ENCODE data around the gene GSTP1. TPM values are rescaled to one million over a fixed set of nuclear protein-coding genes. Genes with fewer than 3 reads are reported as not detected.
A peak's percentile ranks its signal among the peaks of the same experiment; 100 is the strongest.

Gene GSTP1
- total and polyA plus RNA-seq, 2 of the 8 experiments (the other 6 are each of a cell fraction or from before 2014, with no cell fraction given) = 1,454 to 3,329 TPM

DNA sequence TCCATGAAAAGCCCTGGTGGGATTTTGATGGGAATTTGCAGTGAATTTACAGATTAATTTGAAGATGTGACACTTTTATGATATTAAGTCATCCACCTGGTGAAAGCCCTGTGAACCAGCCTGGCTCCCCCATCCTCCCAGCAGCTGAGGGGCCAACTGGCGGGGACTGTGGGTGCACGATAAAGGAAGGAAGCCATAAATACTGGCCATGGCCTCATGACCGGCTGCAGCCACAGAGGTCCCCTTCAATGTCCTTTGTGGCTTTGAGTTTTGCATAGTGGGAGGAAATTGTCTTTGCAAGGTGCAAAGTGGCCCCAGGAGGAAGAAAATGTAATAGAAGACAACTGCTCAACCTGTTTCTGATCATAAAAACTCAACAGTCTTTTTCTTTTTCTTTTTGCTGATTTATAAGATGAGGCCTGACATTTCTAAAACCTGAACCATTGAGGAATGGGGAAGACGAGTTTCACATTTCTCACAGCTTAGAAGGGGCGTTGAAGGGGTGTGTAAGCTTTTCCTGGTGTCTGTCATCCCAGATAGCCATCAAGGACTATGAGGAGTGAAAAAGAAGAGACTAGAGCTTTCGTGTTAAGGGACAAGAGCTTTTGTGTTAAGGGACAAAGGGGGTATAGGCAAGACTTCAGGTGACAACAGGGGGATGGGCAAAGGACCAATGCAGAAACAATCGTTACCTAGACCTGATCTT, 16.9 kb downstream of the GSTP1 start:
- no peak overlapping the region for H3K4ac ChIP-seq (replicated peaks; ENCODE audit: insufficient read length, low read depth, low read length)
- TF ChIP-seq, protein P1, sequence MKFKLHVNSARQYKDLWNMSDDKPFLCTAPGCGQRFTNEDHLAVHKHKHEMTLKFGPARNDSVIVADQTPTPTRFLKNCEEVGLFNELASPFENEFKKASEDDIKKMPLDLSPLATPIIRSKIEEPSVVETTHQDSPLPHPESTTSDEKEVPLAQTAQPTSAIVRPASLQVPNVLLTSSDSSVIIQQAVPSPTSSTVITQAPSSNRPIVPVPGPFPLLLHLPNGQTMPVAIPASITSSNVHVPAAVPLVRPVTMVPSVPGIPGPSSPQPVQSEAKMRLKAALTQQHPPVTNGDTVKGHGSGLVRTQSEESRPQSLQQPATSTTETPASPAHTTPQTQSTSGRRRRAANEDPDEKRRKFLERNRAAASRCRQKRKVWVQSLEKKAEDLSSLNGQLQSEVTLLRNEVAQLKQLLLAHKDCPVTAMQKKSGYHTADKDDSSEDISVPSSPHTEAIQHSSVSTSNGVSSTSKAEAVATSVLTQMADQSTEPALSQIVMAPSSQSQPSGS (IDR thresholded peaks at IDR 0.05; ENCODE audit: low read length) = no peak
- no peak for TF ChIP-seq CEBPB (IDR thresholded peaks at IDR 0.05; ENCODE audit: low read depth, low read length)
- no peak for TF ChIP-seq CBX8 (IDR thresholded peaks at IDR 0.05; ENCODE audit: borderline replicate concordance, low read depth, low read length)
- TF ChIP-seq EGR1 (IDR thresholded peaks at IDR 0.05; ENCODE audit: borderline replicate concordance, low read depth, low read length) = no peak
- TF ChIP-seq KDM4A (IDR thresholded peaks at IDR 0.05; ENCODE audit: low read depth, low read length, severe bottlenecking) = no peak
- TF ChIP-seq, protein P2, sequence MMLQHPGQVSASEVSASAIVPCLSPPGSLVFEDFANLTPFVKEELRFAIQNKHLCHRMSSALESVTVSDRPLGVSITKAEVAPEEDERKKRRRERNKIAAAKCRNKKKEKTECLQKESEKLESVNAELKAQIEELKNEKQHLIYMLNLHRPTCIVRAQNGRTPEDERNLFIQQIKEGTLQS (IDR thresholded peaks at IDR 0.05; ENCODE audit: insufficient read depth, low read depth, low read length) = no peak
- TF ChIP-seq FOSL1 (IDR thresholded peaks at IDR 0.05; ENCODE audit: insufficient read depth, low read depth, low read length) = no peak
- no peak for TF ChIP-seq CTBP2 (IDR thresholded peaks at IDR 0.05; ENCODE audit: borderline replicate concordance, insufficient read depth, insufficient read length, low read length)
- TF ChIP-seq EP300 (IDR thresholded peaks at IDR 0.05; ENCODE audit: borderline replicate concordance in 1 of 2, low read depth in 2 of 2, low read length in 2 of 2) = no peak

More for the DNA sequence above, 16.9 kb downstream of the GSTP1 start:
- DNase-seq (ENCODE audit: low read depth in 1 of 2, low spot score in 2 of 2) (no peak), FAIRE-seq (no peak)
- no peak overlapping the region for H2BK120ac ChIP-seq (replicated peaks; ENCODE audit: low read depth, low read length)
- POLR2A ChIA-PET (ENCODE audit: partially characterized antibody) = interaction anchor here (0.6 to 5.1 kb wide), 3 partner anchors 10 to 79 kb away, joined by 3 to 64 read pairs (median 8); partner anchors contain the start of gene GSTP1
- 87% methylated on average over 7 of the region's 7 CpGs; no CpG with 5 or more reads in 1 of the 2 experiments for WGBS, 2 experiments (ENCODE audit: extremely low coverage in 1 of 2, insufficient coverage in 1 of 2, insufficient read length in 1 of 2, insufficient replicate concordance in 2 of 2, low coverage in 1 of 2, low lambda C conversion rate in 2 of 2, missing lambda C conversion rate in 1 of 2)
- H3K18ac ChIP-seq (ENCODE audit: extremely low read depth, low read length) = 0 out of 2 replicates have a peak overlapping the region, but pooled peaks have one; percentile 6
- H3K9ac ChIP-seq (replicated peaks in 1 of 4; ENCODE audit: extremely low read depth in 1 of 4, low read depth in 3 of 4, low read length in 3 of 4) = no peak overlapping the region
- no peak overlapping the region for H2AK5ac ChIP-seq (ENCODE audit: low read depth, low read length)
- H3K9me3 ChIP-seq (ENCODE audit: insufficient read depth in 2 of 2, low read depth in 1 of 2, low read length in 1 of 2) = peaks cover 5 to 10% of the 10 kb centered on the region in 2 experiments; a peak in 3 of 4 replicates
- H3K79me1 ChIP-seq (ENCODE audit: low read depth, low read length) = no peaks in the 10 kb centered on the region
- no peak overlapping the region for H3K56ac ChIP-seq (replicated peaks; ENCODE audit: insufficient read length, low read depth, low read length)
- no peaks in the 10 kb centered on the region for H3K23me2 ChIP-seq (ENCODE audit: low read depth, low read length)
- no peaks in the 10 kb centered on the region for H4K20me1 ChIP-seq (replicated peaks in 1 of 2; ENCODE audit: control insufficient read depth in 1 of 2, insufficient read depth in 2 of 2, low read length in 2 of 2)
- CTCF ChIA-PET (ENCODE audit: partially characterized antibody) = interaction anchor here (1.1 to 2.1 kb wide), 5 partner anchors 8 to 28 kb away, joined by 3 to 6 read pairs (median 5); no protein-coding TSS in a partner anchor
- no peak overlapping the region for H3K23ac ChIP-seq (ENCODE audit: insufficient read length)
- H4K91ac ChIP-seq (replicated peaks; ENCODE audit: insufficient read length, low read length) = no peak overlapping the region
- H2BK20ac ChIP-seq (ENCODE audit: low read length) = no peak overlapping the region
- H3K27me3 ChIP-seq (replicated peaks in 1 of 4; ENCODE audit: control insufficient read depth in 3 of 4, extremely low read depth in 1 of 4, insufficient read depth in 3 of 4, low read length in 3 of 4) = peaks cover 0 to under 1% (median 0%) of the 10 kb centered on the region in 4 experiments; a peak in 2 of 7 replicates
- H2AFZ ChIP-seq (ENCODE audit: low read length) = no peak overlapping the region
- no peak overlapping the region for H3K4me3 ChIP-seq (ENCODE audit: extremely low read depth in 1 of 4, insufficient read depth in 2 of 4, low read depth in 3 of 4, low read length in 4 of 4)
- no peak overlapping the region for H3K4me2 ChIP-seq (ENCODE audit: insufficient read depth in 1 of 2, low read depth in 2 of 2, low read length in 2 of 2)
- H4K8ac ChIP-seq (ENCODE audit: extremely low read depth, insufficient read depth, low read length) = no peak overlapping the region
- H2BK12ac ChIP-seq (ENCODE audit: low read depth, low read length) = no peak overlapping the region
- H4K5ac ChIP-seq (ENCODE audit: insufficient read length, low read depth, low read length) = no peak overlapping the region
- peaks cover 5 to 13% (median 10%) of the 10 kb centered on the region in 4 experiments; a peak in 6 of 7 replicates for H3K4me1 ChIP-seq (replicated peaks in 1 of 4; ENCODE audit: control insufficient read depth in 3 of 4, insufficient read depth in 4 of 4, low read length in 3 of 4)
- H2BK5ac ChIP-seq (ENCODE audit: low read depth, low read length) = no peak overlapping the region
- no peaks in the 10 kb centered on the region for H3K36me3 ChIP-seq (ENCODE audit: control insufficient read depth in 2 of 4, insufficient read depth in 4 of 4, low read length in 3 of 4)
- peak overlapping the region; percentile 81; the same call in 1 of the 2 replicates for H2BK15ac ChIP-seq (ENCODE audit: low read length)
- no peaks in the 10 kb centered on the region for H3K79me2 ChIP-seq (ENCODE audit: control insufficient read depth in 1 of 2, insufficient read depth in 2 of 2, low read length in 2 of 2)
- H3K27ac ChIP-seq (ENCODE audit: low read depth, low read length) = no peak overlapping the region
- H3K14ac ChIP-seq (ENCODE audit: insufficient read length) = no peak overlapping the region
